Kidney epithelial cell (primary cell): ENCODE data around the gene ACVR1C. TPM values are rescaled to one million over a fixed set of nuclear protein-coding genes. Genes with fewer than 3 reads are reported as not detected.

Experiments
- DNase-seq: peaks from one replicate; pipeline ENCODE4 v3.0.0-alpha.2; 2010; ENCODE audit warnings: low read depth
- H3K27me3 ChIP-seq: 2 replicates; pipeline ENCODE4 v1.6.0; 2011; ENCODE audit warnings: low read length; ENCODE audit not compliant: control insufficient read depth, insufficient read depth
- H3K36me3 ChIP-seq: 2 replicates; pipeline ENCODE4 v1.5.1; 2011; ENCODE audit warnings: low read length; ENCODE audit not compliant: control insufficient read depth, insufficient read depth
- H3K4me3 ChIP-seq: 2 replicates; pipeline ENCODE4 v1.5.1; 2011; ENCODE audit warnings: low read depth, mild to moderate bottlenecking, control low read depth, low read length
- CTCF ChIP-seq: IDR thresholded peaks from 2 replicates; pipeline ENCODE4 v1.5.1; 2011; ENCODE audit warnings: mild to moderate bottlenecking, moderate library complexity, low read length, control low read depth, inconsistent platforms; ENCODE audit not compliant: insufficient read depth, poor library complexity, severe bottlenecking
- total RNA-seq: library from RNA; depleted of rRNA; stranded (reverse); fragments of >200 nt; gene quantifications from 2 replicates; pipeline ENCODE4 v1.2.3, GENCODE V29; 2015

Gene ACVR1C
- 0.07 and 0.13 TPM in 2 replicates for total RNA-seq

GRCh38 chr2:157628477-157629415 lies at the start of gene ACVR1C:
ACVR1C (minus strand) TSS chr2:157628864; CDS start chr2:157628644, 220 bp downstream.
- DNase-seq = peak; percentile 63
- Histone ChIP-seq H3K36me3 (no peaks in the 10 kb centered on the region), H3K4me3 (peak within 1 kb of the TSS; percentile 51), H3K27me3 (no peaks in the 10 kb centered on the region)
- TF ChIP-seq CTCF = peak; percentile 83

GRCh38 chr2:157677941-157678340 lies 49.3 kb upstream of the ACVR1C start:
- DNase-seq = no peak
- H3K27me3 ChIP-seq = no peaks in the 10 kb centered on the region
- no peak overlapping the region for H3K4me3 ChIP-seq
- H3K36me3 ChIP-seq = no peaks in the 10 kb centered on the region
- no peak for TF ChIP-seq CTCF

GRCh38 chr2:157672129-157672528 lies 43.5 kb upstream of the ACVR1C start:
- Histone ChIP-seq H3K27me3 (no peaks in the 10 kb centered on the region), H3K36me3 (no peaks in the 10 kb centered on the region), H3K4me3 (no peak overlapping the region)
- TF ChIP-seq CTCF = no peak
- DNase-seq = no peak

GRCh38 chr2:157662401-157662800 lies 33.7 kb upstream of the ACVR1C start:
- H3K27me3 ChIP-seq = no peaks in the 10 kb centered on the region
- TF ChIP-seq CTCF = no peak
- no peak for DNase-seq
- H3K4me3 ChIP-seq = no peak overlapping the region
- no peaks in the 10 kb centered on the region for H3K36me3 ChIP-seq

- TF ChIP-seq CTCF = no peak
- DNase-seq = no peak
- no peaks in the 10 kb centered on the region for H3K27me3 ChIP-seq
- H3K4me3 ChIP-seq = no peak overlapping the region
- no peaks in the 10 kb centered on the region for H3K36me3 ChIP-seq
Observed at GRCh38 chr2:157661776-157662175, 33.1 kb upstream of the ACVR1C start.

- TF ChIP-seq CTCF = no peak
- no peak for DNase-seq
- Histone ChIP-seq H3K4me3 (no peak overlapping the region), H3K27me3 (no peaks in the 10 kb centered on the region), H3K36me3 (no peaks in the 10 kb centered on the region)
Observed at GRCh38 chr2:157657858-157658257, 29.2 kb upstream of the ACVR1C start.
